Measurements from ENCODE around the gene NUP210. TPM values are rescaled to one million over a fixed set of nuclear protein-coding genes. Genes with fewer than 3 reads are reported as not detected.

NUP210 gene
- total RNA-seq, 1 donor from 2014 or later, result 1.4 TPM

- H3K4me1 Mint-ChIP-seq (ENCODE audit: unreplicated experiment), result no peaks in the 10 kb centered on the region
- no peak overlapping the region for H3K4me3 Mint-ChIP-seq (ENCODE audit: unreplicated experiment)
- H3K9me3 Mint-ChIP-seq (ENCODE audit: unreplicated experiment), result peaks cover 10% of the 10 kb centered on the region
- H3K27ac Mint-ChIP-seq (ENCODE audit: unreplicated experiment), result no peak overlapping the region
- no peak for TF ChIP-seq CTCF (IDR thresholded peaks at IDR 0.05)
- H3K36me3 Mint-ChIP-seq (ENCODE audit: unreplicated experiment), result no peaks in the 10 kb centered on the region
- DNase-seq (ENCODE audit: extremely low spot score, unreplicated experiment), result no peak
- H3K27me3 Mint-ChIP-seq (ENCODE audit: unreplicated experiment), result no peaks in the 10 kb centered on the region
Observed at GRCh38 chr3:13408890-13409289, 11.2 kb downstream of the NUP210 start.

DNA sequence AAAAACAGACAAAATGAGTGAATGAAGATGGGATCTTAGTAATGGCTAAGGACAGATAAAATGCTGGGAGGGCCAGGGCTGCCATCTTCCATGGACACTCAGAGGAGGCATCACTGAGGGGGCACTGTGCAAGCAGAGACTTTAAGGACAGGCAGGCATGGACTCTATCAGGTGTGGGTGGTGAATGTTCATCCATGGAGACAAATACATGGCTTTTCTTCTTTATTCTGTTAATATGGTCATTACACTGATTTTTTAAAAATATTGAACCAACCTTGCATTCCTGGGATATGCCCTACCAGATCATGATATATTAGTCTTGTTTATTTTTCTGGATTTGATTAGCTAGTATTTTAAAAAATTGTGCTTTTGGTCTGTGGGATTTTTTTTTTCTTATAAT is 12.2 kb downstream of the NUP210 start:
- Mint-ChIP-seq H3K4me3 (ENCODE audit: unreplicated experiment) (no peak overlapping the region), H3K9me3 (ENCODE audit: unreplicated experiment) (peaks cover 10% of the 10 kb centered on the region), H3K36me3 (ENCODE audit: unreplicated experiment) (no peaks in the 10 kb centered on the region), H3K27me3 (ENCODE audit: unreplicated experiment) (no peaks in the 10 kb centered on the region), H3K27ac (ENCODE audit: unreplicated experiment) (no peak overlapping the region), H3K4me1 (ENCODE audit: unreplicated experiment) (no peaks in the 10 kb centered on the region)
- DNase-seq (ENCODE audit: extremely low spot score, unreplicated experiment), result no peak
- TF ChIP-seq CTCF (IDR thresholded peaks at IDR 0.05), result no peak

GRCh38 chr3:13407475-13407874 is 12.6 kb downstream of the NUP210 start:
- no peak overlapping the region for H3K27ac Mint-ChIP-seq (ENCODE audit: unreplicated experiment)

GRCh38 chr3:13406190-13406589 is 13.9 kb downstream of the NUP210 start:
- Mint-ChIP-seq H3K27me3 (ENCODE audit: unreplicated experiment) (no peaks in the 10 kb centered on the region), H3K27ac (ENCODE audit: unreplicated experiment) (no peak overlapping the region), H3K4me1 (ENCODE audit: unreplicated experiment) (no peaks in the 10 kb centered on the region), H3K9me3 (ENCODE audit: unreplicated experiment) (peaks cover 10% of the 10 kb centered on the region), H3K4me3 (ENCODE audit: unreplicated experiment) (no peak overlapping the region), H3K36me3 (ENCODE audit: unreplicated experiment) (no peaks in the 10 kb centered on the region)
- no peak for DNase-seq (ENCODE audit: extremely low spot score, unreplicated experiment)
- TF ChIP-seq CTCF (IDR thresholded peaks at IDR 0.05), result no peak

More at GRCh38 chr3:13407475-13407874, 12.6 kb downstream of the NUP210 start:
- Mint-ChIP-seq H3K9me3 (ENCODE audit: unreplicated experiment) (peaks cover 10% of the 10 kb centered on the region), H3K4me1 (ENCODE audit: unreplicated experiment) (no peaks in the 10 kb centered on the region), H3K27me3 (ENCODE audit: unreplicated experiment) (no peaks in the 10 kb centered on the region), H3K36me3 (ENCODE audit: unreplicated experiment) (no peaks in the 10 kb centered on the region), H3K4me3 (ENCODE audit: unreplicated experiment) (no peak overlapping the region)
- TF ChIP-seq CTCF (IDR thresholded peaks at IDR 0.05), result no peak
- DNase-seq (ENCODE audit: extremely low spot score, unreplicated experiment), result no peak

GRCh38 chr3:13405614-13406013 is 14.5 kb downstream of the NUP210 start:
- Mint-ChIP-seq H3K27ac (ENCODE audit: unreplicated experiment) (no peak overlapping the region), H3K9me3 (ENCODE audit: unreplicated experiment) (peaks cover 10% of the 10 kb centered on the region), H3K4me1 (ENCODE audit: unreplicated experiment) (no peaks in the 10 kb centered on the region), H3K27me3 (ENCODE audit: unreplicated experiment) (no peaks in the 10 kb centered on the region), H3K4me3 (ENCODE audit: unreplicated experiment) (no peak overlapping the region), H3K36me3 (ENCODE audit: unreplicated experiment) (no peaks in the 10 kb centered on the region)
- TF ChIP-seq CTCF (IDR thresholded peaks at IDR 0.05), result no peak
- DNase-seq (ENCODE audit: extremely low spot score, unreplicated experiment), result no peak
